Ovary (tissue), 9 donors: ENCODE results near the gene CHRNA5. TPM values are rescaled to one million over a fixed set of nuclear protein-coding genes. Genes with fewer than 3 reads are reported as not detected.

Experiments used
- DNase-seq, 5 donors: peaks; one replicate each; pipeline ENCODE4 v3.0.0-alpha.2; 2019 to 2020
- H3K27ac ChIP-seq, 2 donors: fragments of 200-600 bp; one replicate each; pipeline versions ENCODE4 v1.5.1 to v1.8.0; 2019 to 2022
- H3K27me3 ChIP-seq: fragments of 200-600 bp; one replicate; pipeline ENCODE4 v1.8.0; 2022
- H3K36me3 ChIP-seq: fragments of 200-600 bp; sonication (generic); one replicate; pipeline ENCODE4 v1.5.1; 2019
- H3K4me1 ChIP-seq: one replicate; pipeline ENCODE4 v1.8.1; 2013; ENCODE audit warnings: mild to moderate bottlenecking, moderate library complexity; ENCODE audit not compliant: insufficient read depth
- H3K4me3 ChIP-seq: fragments of 200-600 bp; sonication (generic); one replicate; pipeline ENCODE4 v1.5.1; 2017
- H3K9me3 ChIP-seq, 2 donors: fragments of 200-600 bp in 1 of 2; sonication (generic) in 1 of 2; one replicate each; pipeline versions ENCODE4 v1.5.1 to v1.8.1; 2013 to 2019; ENCODE audit warnings: mild to moderate bottlenecking in 1 of 2, moderate library complexity in 1 of 2
- EP300 ChIP-seq: sonication (generic); formaldehyde crosslinking; IDR thresholded peaks from one replicate; pipeline ENCODE4 v1.6.1; 2017; ENCODE audit warnings: antibody characterized with exemption
- POLR2A ChIP-seq: fragments of 450-650 bp; IDR thresholded peaks from one replicate; pipeline ENCODE4 v1.6.1; 2017; ENCODE audit warnings: antibody characterized with exemption, mild to moderate bottlenecking, moderate library complexity
- WGBS, 3 donors: extraction: QIAGEN DNeasy Blood & Tissue Kit in 1 of 3; methylation state at CpG; one replicate each; pipeline versions ENCODE4 v1.1.5 to v1.1.7; 2013 to 2017; 5-methylcytosine and 5-hydroxymethylcytosine counted together
- intact Hi-C, 4 donors: fragments of 100-400 bp; cut with DNase I; formaldehyde crosslinking; loops; one replicate each; pipeline versions ENCODE4 v1.11.0 to v1.15.1; 2022 to 2023
- polyA plus RNA-seq, 2 donors: library from polyadenylated mRNA; stranded (reverse); fragments of 200-250 nt in 1 of 2; fragments of 350-450 nt in 1 of 2; fragmentation: Illumina TruSeq in 1 of 2; extraction: RNeasy Lipid Tissue Mini Kit (QIAGEN cat#74804) in 1 of 2; gene quantifications; one replicate each; pipeline ENCODE4 v1.2.3, GENCODE V29; 2013 to 2014
- small RNA-seq: library from RNA; depleted of rRNA; stranded (forward); fragments of <200 nt; gene quantifications from one replicate; pipeline ENCODE3, GENCODE V24; 2016
- total RNA-seq, 7 donors: library from RNA; depleted of rRNA in 2 of 7; stranded (reverse); fragments of >200 nt in 2 of 7; fragmentation: NEBNext Ultra II Directional in 3 of 7; extraction: Animal tissue kit (Norgen Biotek cat#: 25700) in 3 of 7; gene quantifications; one replicate each; pipeline versions ENCODE4 v1.1.0 to v1.2.4, GENCODE V29; 2016 to 2023
- TF ChIP-seq, protein P1 (sequence below), 3 donors: fragments of 450-650 bp in 2 of 3; fragments of 200-600 bp in 1 of 3; IDR thresholded peaks; one replicate each; pipeline versions ENCODE4 v1.5.1 to v1.8.0; 2016 to 2022; ENCODE audit warnings: antibody characterized with exemption in 3 of 3, mild to moderate bottlenecking in 1 of 3
- donor health status: DM: no; HTN: no; CAD: no; lungs with moderate emphysema.
- donor health status: DM: no; HTN: no; CAD: no.
- donor health status: Bipolar disorder and iron deficiency.
- donor health status: DM: yes; HTN: yes; CAD: no.
- donor health status: DM: no; HTN: no; CAD: no.
- donor health status: DM: yes; HTN: yes; CAD: no.

The CHRNA5 gene
- total and polyA plus RNA-seq, 9 donors, result 0.42 to 2.2 (median 0.74) TPM

DNA sequence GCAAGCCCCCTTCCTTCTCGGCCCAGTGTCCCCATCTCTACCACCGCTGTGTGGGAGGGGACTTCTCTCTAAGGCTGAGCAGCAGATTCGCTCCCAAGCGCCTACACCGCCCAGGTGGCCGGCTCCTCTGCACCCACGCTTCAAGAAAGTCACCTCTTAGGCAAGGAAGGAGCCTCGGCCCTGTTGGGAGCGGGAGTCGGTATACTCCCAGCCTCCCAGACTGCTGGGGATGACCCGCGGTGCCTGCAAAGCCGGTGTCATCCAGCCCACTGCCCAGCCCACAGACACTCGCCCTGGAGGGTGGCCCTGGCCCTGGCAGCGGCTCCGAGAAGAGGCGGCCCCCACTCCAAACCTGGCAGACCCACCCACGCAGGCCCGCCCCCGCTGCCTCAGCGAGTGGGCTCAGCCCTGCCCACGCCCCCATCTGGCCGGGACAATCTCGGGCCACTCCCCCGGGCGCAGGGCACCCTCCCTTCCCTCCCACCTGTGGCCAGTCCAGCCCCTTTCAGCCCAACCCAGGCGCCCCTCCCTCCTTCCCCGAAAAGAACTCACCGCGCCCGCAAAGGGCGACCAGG, 75.3 kb downstream of the CHRNA5 start:
- WGBS, 3 donors, result 8 to 12% (median 10%) methylated on average over 26 to 32 of the region's 32 CpGs
- no peaks in the 10 kb centered on the region for H3K36me3 ChIP-seq
- H3K4me1 ChIP-seq, result no peaks in the 10 kb centered on the region
- DNase-seq, result peak in 1 of 5 donors; percentile 29
- H3K9me3 ChIP-seq, result no peaks in the 10 kb centered on the region
- intact Hi-C loops, result no loop called here
- no peak overlapping the region for H3K27ac ChIP-seq
- H3K4me3 ChIP-seq, result peak overlapping the region; percentile 31
- no peaks in the 10 kb centered on the region for H3K27me3 ChIP-seq
- TF ChIP-seq, protein P1, sequence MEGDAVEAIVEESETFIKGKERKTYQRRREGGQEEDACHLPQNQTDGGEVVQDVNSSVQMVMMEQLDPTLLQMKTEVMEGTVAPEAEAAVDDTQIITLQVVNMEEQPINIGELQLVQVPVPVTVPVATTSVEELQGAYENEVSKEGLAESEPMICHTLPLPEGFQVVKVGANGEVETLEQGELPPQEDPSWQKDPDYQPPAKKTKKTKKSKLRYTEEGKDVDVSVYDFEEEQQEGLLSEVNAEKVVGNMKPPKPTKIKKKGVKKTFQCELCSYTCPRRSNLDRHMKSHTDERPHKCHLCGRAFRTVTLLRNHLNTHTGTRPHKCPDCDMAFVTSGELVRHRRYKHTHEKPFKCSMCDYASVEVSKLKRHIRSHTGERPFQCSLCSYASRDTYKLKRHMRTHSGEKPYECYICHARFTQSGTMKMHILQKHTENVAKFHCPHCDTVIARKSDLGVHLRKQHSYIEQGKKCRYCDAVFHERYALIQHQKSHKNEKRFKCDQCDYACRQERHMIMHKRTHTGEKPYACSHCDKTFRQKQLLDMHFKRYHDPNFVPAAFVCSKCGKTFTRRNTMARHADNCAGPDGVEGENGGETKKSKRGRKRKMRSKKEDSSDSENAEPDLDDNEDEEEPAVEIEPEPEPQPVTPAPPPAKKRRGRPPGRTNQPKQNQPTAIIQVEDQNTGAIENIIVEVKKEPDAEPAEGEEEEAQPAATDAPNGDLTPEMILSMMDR (IDR thresholded peaks at IDR 0.05), result no peak
- no peak for TF ChIP-seq EP300
- TF ChIP-seq POLR2A, result no peak

DNA sequence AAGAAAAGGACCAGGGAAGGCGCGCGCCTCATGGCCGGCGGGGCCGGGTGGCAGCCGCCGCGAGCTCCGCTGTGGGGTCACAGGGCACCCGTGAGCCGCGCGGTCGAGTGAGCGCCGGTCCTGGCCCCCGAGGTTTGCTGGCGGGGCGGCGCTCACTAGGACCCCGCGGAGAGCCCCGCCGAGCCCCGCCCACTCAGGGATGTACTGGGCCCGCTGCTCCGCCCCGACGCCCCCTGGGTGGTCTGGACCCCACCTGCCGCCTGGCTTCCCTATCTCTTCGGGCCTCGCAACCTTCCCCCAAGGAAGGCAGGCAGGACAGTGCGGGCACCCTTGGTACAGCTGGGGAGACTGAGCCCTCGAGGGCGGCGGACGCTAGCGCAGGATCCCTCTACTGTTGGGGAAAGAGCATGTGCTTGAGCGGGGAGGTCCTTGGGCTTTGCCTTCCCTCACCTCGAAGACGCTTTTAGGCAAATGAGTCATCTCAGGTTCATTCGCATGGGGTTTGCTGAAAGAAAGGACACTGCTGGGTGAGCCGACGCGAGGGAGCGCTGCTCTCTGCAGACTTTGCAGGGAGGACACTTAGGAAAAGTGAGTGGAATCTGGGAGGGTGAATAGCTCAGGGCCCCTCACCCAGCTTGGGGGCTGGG, 75.9 kb downstream of the CHRNA5 start, which contains the start of gene CHRNB4:
CHRNB4 (minus strand) TSS at position 109 of the 647 bp plus-strand sequence; CDS start at position 32, 77 bp downstream.
- DNase-seq, result peak in 1 of 5 donors; percentile 32
- 8 to 20% (median 10%) methylated on average over 31 to 47 of the region's 47 CpGs for WGBS, 3 donors

DNA sequence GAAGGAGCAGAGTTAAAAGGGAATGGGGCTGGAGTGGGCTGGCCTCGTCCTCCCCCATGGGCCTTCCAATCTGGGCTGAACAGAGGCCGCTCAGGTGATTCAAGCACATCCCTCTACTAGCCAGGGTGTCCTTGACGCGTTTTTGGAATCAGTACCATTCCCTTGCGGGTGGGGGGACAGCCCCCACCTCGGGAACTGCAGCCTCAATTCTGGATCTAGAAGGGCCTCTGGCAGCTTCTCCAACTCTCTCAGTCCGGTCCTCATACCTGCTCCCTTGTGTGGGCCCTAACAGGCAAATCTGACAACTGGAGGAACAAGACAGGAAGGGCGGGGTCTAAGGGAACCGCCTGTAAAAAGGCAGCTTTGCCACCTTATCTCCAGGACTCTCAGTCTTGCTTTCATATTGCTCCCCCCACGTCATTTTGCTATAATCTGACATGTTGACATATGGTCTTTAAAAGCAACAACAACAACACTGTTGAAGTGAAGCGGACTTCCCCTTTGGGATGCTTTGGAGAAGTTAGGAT, 76.5 kb downstream of the CHRNA5 start:
- H3K27me3 ChIP-seq, result no peaks in the 10 kb centered on the region
- WGBS, 3 donors, result 70 to 73% (median 71%) methylated on average over 11 of the region's 11 CpGs
- H3K36me3 ChIP-seq, result no peaks in the 10 kb centered on the region
- TF ChIP-seq POLR2A (no peak), EP300 (no peak)
- TF ChIP-seq, protein P1 (IDR thresholded peaks at IDR 0.05), result no peak
- H3K9me3 ChIP-seq, result no peaks in the 10 kb centered on the region
- no peak overlapping the region for H3K4me3 ChIP-seq
- no peaks in the 10 kb centered on the region for H3K4me1 ChIP-seq
- intact Hi-C loops, result no loop called here
- DNase-seq, result no peak
- no peak overlapping the region for H3K27ac ChIP-seq

More for the DNA sequence above, 75.9 kb downstream of the CHRNA5 start, which contains the start of gene CHRNB4:
- no peaks in the 10 kb centered on the region for H3K9me3 ChIP-seq
- no peak for TF ChIP-seq EP300
- TF ChIP-seq, protein P1 (IDR thresholded peaks at IDR 0.05), result no peak
- no peak for TF ChIP-seq POLR2A
- peak within 1 kb of the TSS; percentile 31 for H3K4me3 ChIP-seq
- H3K36me3 ChIP-seq, result no peaks in the 10 kb centered on the region
- H3K27ac ChIP-seq, result no peak within 1 kb of the TSS
- no peaks in the 10 kb centered on the region for H3K4me1 ChIP-seq
- intact Hi-C loops, result no loop called here
- no peaks in the 10 kb centered on the region for H3K27me3 ChIP-seq

DNA sequence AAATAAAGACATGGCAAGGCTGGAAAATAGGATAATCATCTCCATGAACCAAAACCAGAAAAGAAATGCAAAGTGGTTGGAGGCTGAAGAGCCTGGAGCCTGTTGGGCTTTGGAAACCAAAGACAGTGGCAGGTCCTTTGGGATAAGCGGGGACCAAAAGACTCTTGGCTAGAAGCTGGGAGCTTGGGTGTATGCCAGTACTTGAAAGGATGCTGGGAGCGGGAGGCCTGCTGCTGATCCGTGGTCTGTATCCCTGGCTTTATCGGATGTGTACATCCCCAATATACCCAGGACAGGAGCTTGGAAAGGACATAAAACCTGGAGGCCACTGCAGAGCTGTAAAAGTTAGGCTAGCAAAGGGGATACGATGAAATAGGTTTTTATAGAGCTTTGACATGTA, 77.0 kb downstream of the CHRNA5 start:
- no peaks in the 10 kb centered on the region for H3K4me1 ChIP-seq
- DNase-seq, result no peak
- WGBS, 3 donors, result 55 to 68% (median 63%) methylated on average over 5 of the region's 5 CpGs
- TF ChIP-seq EP300 (no peak), POLR2A (no peak)
- TF ChIP-seq, protein P1 (IDR thresholded peaks at IDR 0.05), result no peak
- H3K27ac ChIP-seq, result no peak overlapping the region
- intact Hi-C loops, result no loop called here
- no peak overlapping the region for H3K4me3 ChIP-seq
- no peaks in the 10 kb centered on the region for H3K9me3 ChIP-seq
- H3K36me3 ChIP-seq, result no peaks in the 10 kb centered on the region
- no peaks in the 10 kb centered on the region for H3K27me3 ChIP-seq

Small RNA genes lying within 50 kb of the gene (small RNA-seq; reads per million reads assigned to genes)
- not detected for gene AC067863.2

Other genes starting within 250 kb of the CHRNA5 start
- gene CRABP1, start 225.2 kb upstream of the CHRNA5 start, total RNA-seq, result under 1 TPM in 1 of 7 donors, not detected in 6; 0.56 TPM
- 1 to 10 TPM in 1 of 2 donors, under 1 TPM in 1; 0.40 to 2.7 TPM for gene CRABP1, start 225.2 kb upstream of the CHRNA5 start, polyA plus RNA-seq
- 10 to 100 TPM; 29.3 to 54.5 (median 51.7) TPM for gene IREB2, start 127.3 kb upstream of the CHRNA5 start, total RNA-seq
- 10 to 100 TPM; 15.2 to 20.4 TPM for gene IREB2, start 127.3 kb upstream of the CHRNA5 start, polyA plus RNA-seq
- 10 to 100 TPM in 1 of 7 donors, 1 to 10 TPM in 6; 4.0 to 10.8 (median 8.7) TPM for gene HYKK, start 57.9 kb upstream of the CHRNA5 start, total RNA-seq
- gene HYKK, start 57.9 kb upstream of the CHRNA5 start, polyA plus RNA-seq, result 1 to 10 TPM; 6.7 to 9.4 TPM
- 100 to 1,000 TPM in 5 of 7 donors, 10 to 100 TPM in 2; 75.4 to 123 (median 106) TPM for gene PSMA4, start 25.1 kb upstream of the CHRNA5 start, total RNA-seq
- 100 to 1,000 TPM; 118 to 125 TPM for gene PSMA4, start 25.1 kb upstream of the CHRNA5 start, polyA plus RNA-seq
- gene CHRNA3, start 55.5 kb downstream of the CHRNA5 start, total RNA-seq, result not detected
- under 1 TPM; 0.22 to 0.27 TPM for gene CHRNA3, start 55.5 kb downstream of the CHRNA5 start, polyA plus RNA-seq
- gene CHRNB4, start 75.7 kb downstream of the CHRNA5 start, total RNA-seq, result under 1 TPM in 2 of 7 donors, not detected in 5; 0.12 to 0.15 TPM
- 1 to 10 TPM in 1 of 2 donors, under 1 TPM in 1; 0.35 to 1.0 TPM for gene CHRNB4, start 75.7 kb downstream of the CHRNA5 start, polyA plus RNA-seq
- gene ADAMTS7, start 245.9 kb downstream of the CHRNA5 start, total RNA-seq, result 10 to 100 TPM in 3 of 7 donors, 1 to 10 TPM in 4; 3.5 to 16.5 (median 8.8) TPM
- gene ADAMTS7, start 245.9 kb downstream of the CHRNA5 start, polyA plus RNA-seq, result 1 to 10 TPM; 2.1 to 7.6 TPM